Measurements from ENCODE around the gene KANSL3. TPM values are rescaled to one million over a fixed set of nuclear protein-coding genes. Genes with fewer than 3 reads are reported as not detected.

The KANSL3 gene
- polyA plus RNA-seq: 10 to 100 TPM; 13.5 to 39.7 (median 18.0) TPM
- long read RNA-seq, donor 1: 0 reads
- long read RNA-seq, donor 2, full-length matches to known transcripts: 1 of 1 reads
- long read RNA-seq, donor 2, partial matches to known transcripts: 0 of 1 reads
- long read RNA-seq, donor 2, other reads (novel, unspliced or antisense): 0 of 1 reads
- long read RNA-seq, donor 3, partial matches to known transcripts: 6 of 7 reads
- long read RNA-seq, donor 3, other reads (novel, unspliced or antisense): 0 of 7 reads
- long read RNA-seq, donor 4: 0 reads
- long read RNA-seq, donor 5, partial matches to known transcripts: 0 of 1 reads
- long read RNA-seq, donor 5, other reads (novel, unspliced or antisense): 0 of 1 reads
- long read RNA-seq, donor 6: 0 reads
- long read RNA-seq, donor 7: 0 reads
- long read RNA-seq, donor 8: 0 reads
- long read RNA-seq, donor 9, partial matches to known transcripts: 0 of 1 reads
- long read RNA-seq, donor 9, other reads (novel, unspliced or antisense): 0 of 1 reads
- long read RNA-seq, donor 10, partial matches to known transcripts: 0 of 2 reads
- long read RNA-seq, donor 10, other reads (novel, unspliced or antisense): 0 of 2 reads

GRCh38 chr2:96638144-96639121, at the start of gene KANSL3:
TSS of gene KANSL3 (minus strand) at chr2:96638312. CDS start at chr2:96637135, 1,177 bp downstream.
- FAIRE-seq (no peak), DNase-seq (peak; percentile 91 to 98)
- Histone ChIP-seq H3K36me3 (ENCODE audit: control insufficient read depth in 3 of 3, insufficient read depth in 2 of 3, low read depth in 1 of 3, low read length in 3 of 3) (peaks cover 0 to 7% (median 2%) of the 10 kb centered on the region in 3 donors), H3K27me3 (ENCODE audit: control insufficient read depth in 3 of 3, insufficient read depth in 3 of 3, low read length in 3 of 3) (no peaks in the 10 kb centered on the region), H3K4me3 (ENCODE audit: low read depth in 1 of 3, low read length in 3 of 3) (peak within 1 kb of the TSS; percentile 67 to 88 (median 75)), H3K27ac (ENCODE audit: low read depth in 1 of 3, low read length in 2 of 3) (peak within 1 kb of the TSS; percentile 74 to 96 (median 77)), H3K9me3 (ENCODE audit: control insufficient read depth in 2 of 2, insufficient read depth in 1 of 2, low read depth in 1 of 2, low read length in 1 of 2) (no peaks in the 10 kb centered on the region), H3K4me1 (ENCODE audit: control insufficient read depth in 3 of 3, insufficient read depth in 2 of 3, low read depth in 1 of 3, low read length in 2 of 3) (peaks cover 8 to 14% (median 9%) of the 10 kb centered on the region in 3 donors)
- 8 to 9% (median 8%) methylated on average over 45 to 67 of the region's 67 CpGs for WGBS, 3 donors

GRCh38 chr2:96687266-96687665, 49.2 kb upstream of the KANSL3 start:
- Histone ChIP-seq H3K4me1 (ENCODE audit: control insufficient read depth in 3 of 3, insufficient read depth in 2 of 3, low read depth in 1 of 3, low read length in 2 of 3) (peaks cover 0 to 29% (median 0%) of the 10 kb centered on the region in 3 donors), H3K27me3 (ENCODE audit: control insufficient read depth in 3 of 3, insufficient read depth in 3 of 3, low read length in 3 of 3) (no peaks in the 10 kb centered on the region), H3K9me3 (ENCODE audit: control insufficient read depth in 2 of 2, insufficient read depth in 1 of 2, low read depth in 1 of 2, low read length in 1 of 2) (no peaks in the 10 kb centered on the region), H3K27ac (ENCODE audit: low read depth in 1 of 3, low read length in 2 of 3) (no peak overlapping the region), H3K36me3 (ENCODE audit: control insufficient read depth in 3 of 3, insufficient read depth in 2 of 3, low read depth in 1 of 3, low read length in 3 of 3) (peaks cover 0 to 2% (median 0%) of the 10 kb centered on the region in 3 donors), H3K4me3 (ENCODE audit: low read depth in 1 of 3, low read length in 3 of 3) (no peak overlapping the region)
- 94 to 96% (median 94%) methylated on average over 3 of the region's 3 CpGs for WGBS, 3 donors
- FAIRE-seq (no peak), DNase-seq (no peak)

GRCh38 chr2:96685577-96686459, 47.7 kb upstream of the KANSL3 start:
- Histone ChIP-seq H3K4me1 (ENCODE audit: control insufficient read depth in 3 of 3, insufficient read depth in 2 of 3, low read depth in 1 of 3, low read length in 2 of 3) (peaks cover 0 to 29% (median 0%) of the 10 kb centered on the region in 3 donors), H3K9me3 (ENCODE audit: control insufficient read depth in 2 of 2, insufficient read depth in 1 of 2, low read depth in 1 of 2, low read length in 1 of 2) (no peaks in the 10 kb centered on the region), H3K36me3 (ENCODE audit: control insufficient read depth in 3 of 3, insufficient read depth in 2 of 3, low read depth in 1 of 3, low read length in 3 of 3) (no peaks in the 10 kb centered on the region), H3K27ac (ENCODE audit: low read depth in 1 of 3, low read length in 2 of 3) (no peak overlapping the region), H3K27me3 (ENCODE audit: control insufficient read depth in 3 of 3, insufficient read depth in 3 of 3, low read length in 3 of 3) (no peaks in the 10 kb centered on the region), H3K4me3 (ENCODE audit: low read depth in 1 of 3, low read length in 3 of 3) (no peak overlapping the region)
- 52 to 59% (median 55%) methylated on average over 18 to 19 of the region's 19 CpGs for WGBS, 3 donors
- DNase-seq (peak in 1 of 2 donors; percentile 90), FAIRE-seq (no peak)

GRCh38 chr2:96684883-96685576, 46.9 kb upstream of the KANSL3 start:
- Histone ChIP-seq H3K27me3 (ENCODE audit: control insufficient read depth in 3 of 3, insufficient read depth in 3 of 3, low read length in 3 of 3) (no peaks in the 10 kb centered on the region), H3K9me3 (ENCODE audit: control insufficient read depth in 2 of 2, insufficient read depth in 1 of 2, low read depth in 1 of 2, low read length in 1 of 2) (no peaks in the 10 kb centered on the region), H3K4me1 (ENCODE audit: control insufficient read depth in 3 of 3, insufficient read depth in 2 of 3, low read depth in 1 of 3, low read length in 2 of 3) (peaks cover 0 to 29% (median 0%) of the 10 kb centered on the region in 3 donors), H3K4me3 (ENCODE audit: low read depth in 1 of 3, low read length in 3 of 3) (no peak overlapping the region), H3K36me3 (ENCODE audit: control insufficient read depth in 3 of 3, insufficient read depth in 2 of 3, low read depth in 1 of 3, low read length in 3 of 3) (no peaks in the 10 kb centered on the region), H3K27ac (ENCODE audit: low read depth in 1 of 3, low read length in 2 of 3) (no peak overlapping the region)
- FAIRE-seq: no peak
- WGBS, 3 donors: 64 to 79% (median 66%) methylated on average over 15 to 16 of the region's 16 CpGs
- peak in 1 of 2 donors; percentile 26 for DNase-seq

- 66 to 84% (median 75%) methylated on average over 13 of the region's 13 CpGs for WGBS, 3 donors
- DNase-seq (peak; percentile 64 to 84), FAIRE-seq (no peak)
Measured at GRCh38 chr2:96683972-96684820, 46.1 kb upstream of the KANSL3 start.

GRCh38 chr2:96683307-96683706, 45.2 kb upstream of the KANSL3 start:
- no peak overlapping the region for H3K4me3 ChIP-seq (ENCODE audit: low read depth in 1 of 3, low read length in 3 of 3)
- no peaks in the 10 kb centered on the region for H3K36me3 ChIP-seq (ENCODE audit: control insufficient read depth in 3 of 3, insufficient read depth in 2 of 3, low read depth in 1 of 3, low read length in 3 of 3)
- no peak for FAIRE-seq
- peaks cover 0 to 29% (median 0%) of the 10 kb centered on the region in 3 donors for H3K4me1 ChIP-seq (ENCODE audit: control insufficient read depth in 3 of 3, insufficient read depth in 2 of 3, low read depth in 1 of 3, low read length in 2 of 3)
- 88 to 92% (median 90%) methylated on average over 5 of the region's 5 CpGs for WGBS, 3 donors
- no peaks in the 10 kb centered on the region for H3K9me3 ChIP-seq (ENCODE audit: control insufficient read depth in 2 of 2, insufficient read depth in 1 of 2, low read depth in 1 of 2, low read length in 1 of 2)
- no peak overlapping the region for H3K27ac ChIP-seq (ENCODE audit: low read depth in 1 of 3, low read length in 2 of 3)
- DNase-seq: no peak
- no peaks in the 10 kb centered on the region for H3K27me3 ChIP-seq (ENCODE audit: control insufficient read depth in 3 of 3, insufficient read depth in 3 of 3, low read length in 3 of 3)

More at GRCh38 chr2:96683972-96684820, 46.1 kb upstream of the KANSL3 start:
- Histone ChIP-seq H3K9me3 (ENCODE audit: control insufficient read depth in 2 of 2, insufficient read depth in 1 of 2, low read depth in 1 of 2, low read length in 1 of 2) (no peaks in the 10 kb centered on the region), H3K4me1 (ENCODE audit: control insufficient read depth in 3 of 3, insufficient read depth in 2 of 3, low read depth in 1 of 3, low read length in 2 of 3) (peaks cover 0 to 29% (median 0%) of the 10 kb centered on the region in 3 donors), H3K27me3 (ENCODE audit: control insufficient read depth in 3 of 3, insufficient read depth in 3 of 3, low read length in 3 of 3) (no peaks in the 10 kb centered on the region), H3K4me3 (ENCODE audit: low read depth in 1 of 3, low read length in 3 of 3) (no peak overlapping the region), H3K36me3 (ENCODE audit: control insufficient read depth in 3 of 3, insufficient read depth in 2 of 3, low read depth in 1 of 3, low read length in 3 of 3) (no peaks in the 10 kb centered on the region), H3K27ac (ENCODE audit: low read depth in 1 of 3, low read length in 2 of 3) (peak overlapping the region in 1 of 3 donors; percentile 34)

Measured in small intestine (tissue), 16 donors.